GM21381 (cell line): Measurements from ENCODE around the gene GPR15LG.
A peak's percentile ranks its signal among the peaks of the same experiment; 100 is the strongest.

Source experiments
- ATAC-seq: cut with Tn5 transposase; IDR thresholded peaks from one replicate; pipeline ENCODE4 v1.9.1; 2021; ENCODE audit warnings: mild to moderate bottlenecking, moderate library complexity; ENCODE audit not compliant: unreplicated experiment

Gene GPR15LG

DNA sequence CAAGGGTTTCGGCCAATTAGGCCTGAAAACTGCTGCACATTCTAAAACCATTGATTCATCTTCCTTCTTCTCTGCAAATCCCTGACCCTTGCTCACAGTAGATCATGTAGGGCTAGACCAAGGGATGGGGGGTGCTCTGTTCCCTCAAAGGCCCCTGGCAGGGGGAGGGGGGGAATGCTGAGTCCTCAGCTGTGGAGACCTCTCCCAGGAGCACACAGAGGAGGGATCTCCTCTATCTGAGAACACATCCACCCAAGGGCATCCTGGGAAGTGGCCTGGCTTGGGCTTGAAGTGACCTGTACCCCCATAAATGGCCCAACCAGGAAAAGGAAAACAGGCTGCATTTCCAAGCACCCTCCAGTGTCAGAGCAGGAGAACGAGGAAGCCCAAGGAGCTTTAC is 19.7 kb downstream of the GPR15LG start:
- no peak for ATAC-seq

- peak; percentile 13 for ATAC-seq
Measured at GRCh38 chr10:84193846-84194423, 20.3 kb downstream of the GPR15LG start.

- peak; percentile 82 for ATAC-seq
Measured at GRCh38 chr10:84194424-84195043, 20.9 kb downstream of the GPR15LG start, which contains the start of gene CDHR1. Gene CDHR1, plus strand, starts transcription at chr10:84194537. Its CDS starts 224 bp downstream, at chr10:84194761.

DNA sequence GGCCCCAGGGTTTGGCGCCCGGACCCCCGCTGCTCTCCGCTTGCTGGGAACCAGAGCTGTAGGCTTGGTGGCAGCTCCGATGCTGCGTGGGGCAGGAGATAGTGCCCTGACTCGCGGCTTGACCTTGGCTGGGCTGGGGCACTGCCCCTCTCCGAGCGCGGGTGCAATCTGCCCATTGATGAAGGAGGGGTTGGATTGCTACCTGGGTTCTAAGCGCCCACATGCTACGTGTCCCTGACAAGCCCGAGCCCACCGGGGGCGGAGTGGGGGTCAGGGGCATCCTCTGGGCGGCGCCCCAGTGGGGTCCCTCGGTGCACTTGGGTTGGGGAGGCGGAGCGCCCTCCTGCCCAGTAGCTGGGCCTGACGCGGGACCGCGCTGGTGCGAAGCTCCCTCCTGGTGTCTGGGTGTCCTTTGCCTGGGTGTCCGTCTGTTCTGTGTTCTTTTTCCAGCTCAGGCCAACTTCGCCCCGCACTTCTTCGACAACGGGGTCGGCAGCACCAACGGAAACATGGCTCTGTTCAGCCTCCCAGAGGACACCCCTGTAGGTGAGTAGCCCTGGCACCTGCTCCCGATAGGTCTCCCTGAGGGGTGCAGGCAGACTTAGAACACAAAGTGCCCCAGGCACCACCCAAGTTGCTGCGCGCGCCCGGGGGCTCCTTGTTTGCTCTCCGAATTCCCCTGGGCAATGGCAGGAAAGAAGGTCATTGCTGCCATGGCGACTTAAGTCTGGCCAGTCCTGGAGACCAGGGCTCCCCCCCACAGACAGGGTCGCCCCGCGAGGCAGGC is 21.6 kb downstream of the GPR15LG start:
- no peak for ATAC-seq

GRCh38 chr10:84196083-84196482 is 22.5 kb downstream of the GPR15LG start:
- no peak for ATAC-seq

GRCh38 chr10:84196941-84197340 is 23.3 kb downstream of the GPR15LG start:
- no peak for ATAC-seq

GRCh38 chr10:84197643-84198042 is 24.0 kb downstream of the GPR15LG start:
- no peak for ATAC-seq

DNA sequence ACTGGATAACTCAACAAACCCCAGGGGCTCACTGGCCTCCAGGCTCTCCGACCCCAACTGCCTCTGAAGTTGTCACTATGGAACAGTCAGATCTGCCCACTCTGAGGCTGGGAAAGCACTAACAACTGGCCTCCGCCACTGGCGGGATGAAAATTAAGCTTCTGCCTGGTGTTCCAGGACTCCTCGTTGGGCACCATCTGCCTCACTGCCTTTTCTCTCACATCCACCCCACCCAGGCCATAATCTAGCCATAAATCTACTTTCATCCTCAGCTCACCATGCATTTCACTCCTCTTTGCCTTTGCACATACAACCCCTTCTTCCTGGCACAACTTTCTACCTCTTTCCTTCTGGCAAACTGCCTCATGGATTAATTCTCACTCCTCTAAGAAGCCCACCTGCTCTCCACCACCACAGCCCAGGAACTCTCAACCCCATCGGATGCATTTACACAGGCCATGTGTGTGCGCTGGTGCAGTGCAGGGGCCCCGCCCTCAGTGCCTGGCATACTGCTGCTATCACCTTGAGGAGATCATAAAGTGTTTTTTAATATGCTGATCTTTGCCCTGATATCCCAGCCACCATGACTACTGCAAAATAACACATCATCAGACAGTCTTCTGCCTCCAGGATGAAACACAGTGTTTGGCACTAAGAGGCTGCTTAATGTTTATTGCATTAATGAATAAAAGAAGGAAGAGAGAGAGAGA is 24.8 kb downstream of the GPR15LG start:
- no peak for ATAC-seq

- no peak for ATAC-seq
Measured at GRCh38 chr10:84200537-84201243, 27.1 kb downstream of the GPR15LG start.

GRCh38 chr10:84201244-84201606 is 27.6 kb downstream of the GPR15LG start:
- ATAC-seq, result no peak

DNA sequence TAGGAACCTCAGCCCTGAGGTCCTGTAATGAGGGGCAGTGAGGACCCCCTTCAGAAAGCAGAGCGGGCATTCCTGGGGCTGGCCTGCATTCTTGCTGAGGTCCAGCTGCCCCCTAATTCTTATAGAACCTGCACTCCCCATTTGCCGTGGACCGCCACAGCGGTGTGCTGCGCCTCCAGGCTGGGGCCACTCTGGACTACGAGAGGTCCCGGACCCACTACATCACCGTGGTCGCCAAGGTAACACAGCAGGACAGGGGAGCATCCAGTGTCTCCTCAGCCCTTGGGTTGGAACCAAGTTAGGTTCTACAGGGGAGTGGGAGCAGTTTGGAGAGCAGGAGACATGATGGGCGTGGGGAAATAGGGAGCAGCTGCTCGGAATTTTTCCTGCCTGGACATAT is 28.1 kb downstream of the GPR15LG start:
- ATAC-seq, result no peak

GRCh38 chr10:84202349-84202748 is 28.7 kb downstream of the GPR15LG start:
- no peak for ATAC-seq

- peak; percentile 68 for ATAC-seq
Measured at GRCh38 chr10:84204122-84204521, 30.5 kb downstream of the GPR15LG start.

- ATAC-seq, result no peak
Measured at GRCh38 chr10:84204610-84205009, 31.0 kb downstream of the GPR15LG start.

- ATAC-seq, result peak; percentile 74
Measured at GRCh38 chr10:84205049-84205852, 31.6 kb downstream of the GPR15LG start.

GRCh38 chr10:84205853-84206525 is 32.4 kb downstream of the GPR15LG start:
- ATAC-seq, result no peak

GRCh38 chr10:84208023-84208422 is 34.4 kb downstream of the GPR15LG start:
- ATAC-seq, result no peak

DNA sequence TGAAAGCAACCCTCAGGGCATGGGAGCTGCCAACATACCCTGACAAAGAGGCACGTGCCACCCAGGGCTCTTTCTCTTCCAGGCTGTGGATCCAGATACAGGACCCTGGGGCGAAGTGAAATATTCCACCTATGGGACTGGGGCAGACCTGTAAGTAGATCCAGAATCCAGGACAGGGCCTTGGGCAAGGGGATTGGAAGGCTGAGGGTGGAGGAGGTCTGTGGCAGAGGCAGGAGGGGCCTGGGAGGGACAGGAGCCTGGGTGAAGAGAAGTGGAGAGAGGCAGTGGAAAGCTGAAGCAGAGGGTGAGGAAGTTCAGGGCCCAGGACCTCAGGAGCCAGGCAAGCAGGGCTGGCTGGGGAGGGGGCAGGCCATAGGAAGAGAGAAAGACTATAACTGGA is 38.0 kb downstream of the GPR15LG start:
- ATAC-seq, result no peak

DNA sequence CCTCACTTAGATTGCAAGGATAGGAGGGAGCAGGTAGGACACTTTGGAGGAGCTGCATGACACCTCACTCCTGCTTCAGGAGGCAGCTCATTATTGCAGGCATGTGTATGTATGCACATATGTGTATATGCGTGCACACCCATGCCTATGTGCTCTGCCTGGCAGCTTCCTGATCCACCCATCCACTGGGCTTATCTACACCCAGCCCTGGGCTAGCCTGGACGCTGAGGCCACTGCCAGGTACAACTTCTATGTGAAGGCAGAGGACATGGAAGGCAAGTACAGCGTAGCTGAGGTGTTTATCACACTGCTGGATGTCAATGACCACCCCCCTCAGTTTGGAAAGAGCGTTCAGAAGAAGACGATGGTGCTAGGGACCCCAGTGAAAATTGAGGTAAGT is 38.4 kb downstream of the GPR15LG start:
- no peak for ATAC-seq
